ENCODE data around the gene RGS7.

The RGS7 gene

DNA sequence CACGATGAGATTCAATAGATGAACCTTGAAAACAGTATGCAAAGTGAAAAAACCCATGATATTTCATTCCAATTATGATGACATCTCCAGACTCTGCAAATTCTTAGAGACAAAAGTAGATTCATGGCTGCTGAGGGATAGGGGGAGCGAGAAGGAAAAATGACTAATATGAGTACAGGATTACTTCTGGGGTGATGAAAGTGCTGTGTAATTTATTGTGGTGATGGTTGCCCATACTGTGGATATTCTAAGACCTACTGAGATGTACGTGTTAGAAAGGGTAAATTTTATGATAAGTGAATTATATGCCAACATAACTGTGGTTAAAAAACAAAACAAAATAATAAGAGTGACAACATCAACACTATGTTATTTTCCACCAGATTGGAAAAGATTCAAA, 18.9 kb upstream of the RGS7 start:
- Histone ChIP-seq H3K4me1 (ENCODE audit: control insufficient read depth in 2 of 2, insufficient read depth in 2 of 2, low read length in 2 of 2) (no peaks in the 10 kb centered on the region), H3K4me3 (ENCODE audit: low read length in 2 of 2) (no peak overlapping the region), H3K27me3 (ENCODE audit: control insufficient read depth in 2 of 2, insufficient read depth in 2 of 2, low read length in 2 of 2) (no peaks in the 10 kb centered on the region), H3K9me3 (ENCODE audit: control insufficient read depth in 2 of 2, low read length in 2 of 2) (no peaks in the 10 kb centered on the region), H3K36me3 (ENCODE audit: control insufficient read depth in 2 of 2, insufficient read depth in 2 of 2, low read length in 2 of 2) (no peaks in the 10 kb centered on the region), H3K27ac (ENCODE audit: low read depth in 2 of 2, low read length in 2 of 2) (no peak overlapping the region), H3K9ac (ENCODE audit: low read depth in 1 of 2, low read length in 2 of 2) (no peak overlapping the region)

DNA sequence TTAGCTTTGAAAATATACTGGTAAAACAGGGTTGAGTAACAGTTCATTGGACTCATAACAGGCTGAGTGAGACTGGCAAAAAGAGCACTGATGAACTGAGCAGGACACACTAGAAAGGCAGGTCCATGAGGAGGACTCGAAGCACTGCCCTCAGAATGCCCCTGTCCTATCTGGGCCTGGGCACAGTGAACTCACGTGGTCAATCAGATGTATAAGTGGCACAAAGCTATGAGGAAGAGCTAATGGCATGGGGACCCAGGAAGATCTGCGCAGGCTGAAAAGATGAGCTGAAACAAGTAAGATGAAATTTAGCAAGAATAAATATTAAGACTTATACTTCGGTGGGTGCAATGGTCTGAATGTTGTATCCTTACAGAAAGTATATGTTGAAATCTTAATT, 9.2 kb upstream of the RGS7 start:
- Histone ChIP-seq H3K4me1 (ENCODE audit: control insufficient read depth in 2 of 2, insufficient read depth in 2 of 2, low read length in 2 of 2) (no peaks in the 10 kb centered on the region), H3K27me3 (ENCODE audit: control insufficient read depth in 2 of 2, insufficient read depth in 2 of 2, low read length in 2 of 2) (no peaks in the 10 kb centered on the region), H3K9me3 (ENCODE audit: control insufficient read depth in 2 of 2, low read length in 2 of 2) (no peaks in the 10 kb centered on the region), H3K27ac (ENCODE audit: low read depth in 2 of 2, low read length in 2 of 2) (no peak overlapping the region), H3K9ac (ENCODE audit: low read depth in 1 of 2, low read length in 2 of 2) (no peak overlapping the region), H3K4me3 (ENCODE audit: low read length in 2 of 2) (no peak overlapping the region), H3K36me3 (ENCODE audit: control insufficient read depth in 2 of 2, insufficient read depth in 2 of 2, low read length in 2 of 2) (no peaks in the 10 kb centered on the region)

DNA sequence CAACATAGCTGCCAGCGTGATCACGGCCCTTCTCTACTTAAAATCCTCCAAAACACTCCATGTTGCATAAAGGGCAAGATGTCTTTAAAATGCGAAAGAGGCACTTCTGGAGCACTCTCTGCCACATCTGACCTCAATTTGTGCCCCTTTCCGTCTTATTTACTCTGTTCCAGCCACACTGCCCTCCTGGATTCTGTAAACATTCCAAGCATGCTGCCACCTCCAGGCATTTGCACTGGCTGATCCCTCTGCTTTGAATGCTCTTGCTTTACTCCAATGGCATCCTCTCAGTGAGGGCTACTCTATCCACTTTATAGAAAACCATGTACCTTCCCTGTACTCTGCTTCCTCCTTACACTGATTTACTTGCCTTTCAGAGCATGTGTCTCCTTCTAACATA, 5.3 kb upstream of the RGS7 start:
- no peak overlapping the region for H3K9ac ChIP-seq (ENCODE audit: low read depth in 1 of 2, low read length in 2 of 2)
- H3K36me3 ChIP-seq (ENCODE audit: control insufficient read depth in 2 of 2, insufficient read depth in 2 of 2, low read length in 2 of 2), result no peaks in the 10 kb centered on the region
- no peak overlapping the region for H3K4me3 ChIP-seq (ENCODE audit: low read length in 2 of 2)
- no peaks in the 10 kb centered on the region for H3K9me3 ChIP-seq (ENCODE audit: control insufficient read depth in 2 of 2, low read length in 2 of 2)
- no peaks in the 10 kb centered on the region for H3K4me1 ChIP-seq (ENCODE audit: control insufficient read depth in 2 of 2, insufficient read depth in 2 of 2, low read length in 2 of 2)
- no peak overlapping the region for H3K27ac ChIP-seq (ENCODE audit: low read depth in 2 of 2, low read length in 2 of 2)
- peaks cover 4 to 10% of the 10 kb centered on the region in 2 donors for H3K27me3 ChIP-seq (ENCODE audit: control insufficient read depth in 2 of 2, insufficient read depth in 2 of 2, low read length in 2 of 2)

DNA sequence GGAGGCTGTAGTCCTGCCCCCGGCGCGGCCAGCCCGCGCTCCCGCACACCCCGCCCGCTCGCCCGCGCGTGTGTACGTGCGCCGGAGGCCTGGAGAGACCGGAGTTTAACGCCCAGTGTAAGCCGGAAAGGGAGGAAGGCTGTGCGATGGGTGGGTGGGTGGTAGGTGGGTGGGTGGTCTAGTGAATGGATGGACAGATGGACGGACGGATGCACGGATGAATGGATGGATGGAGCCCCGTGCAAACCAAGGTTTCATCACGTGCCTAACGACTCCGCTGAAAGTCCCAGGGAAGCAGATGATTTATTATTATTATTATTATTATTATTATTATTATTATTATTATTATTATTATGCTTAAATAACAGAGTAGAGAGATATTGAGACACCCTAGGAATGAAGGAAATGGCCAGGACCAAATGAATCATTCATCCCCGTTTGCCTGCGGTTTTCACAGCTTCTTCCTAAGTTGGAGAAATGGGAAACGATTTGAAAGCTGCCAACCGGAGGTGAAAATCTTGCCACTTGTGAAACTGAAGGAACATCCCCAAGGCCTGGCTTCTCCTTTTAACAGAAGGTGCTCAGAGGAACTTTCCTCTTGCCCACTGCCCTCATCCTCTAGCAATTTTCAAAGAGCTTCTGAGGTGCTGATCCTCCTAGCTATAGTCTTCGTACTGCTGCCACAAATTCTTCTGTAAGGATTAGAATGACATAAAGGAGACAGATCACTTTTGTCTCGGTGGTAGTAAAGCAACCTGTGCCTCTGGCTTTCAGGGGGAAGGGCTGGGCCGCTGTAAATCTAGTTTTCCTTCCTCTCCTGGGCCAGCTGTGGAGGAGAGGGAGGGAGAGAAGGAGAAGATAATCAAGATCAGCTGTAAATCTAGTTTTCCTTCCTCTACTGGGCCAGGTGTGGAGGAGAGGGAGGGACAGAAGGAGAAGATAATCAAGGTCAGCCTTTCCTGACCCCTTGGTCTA, 648 bp upstream of the RGS7 start:
- H3K9ac ChIP-seq (ENCODE audit: low read depth in 1 of 2, low read length in 2 of 2), result no peak overlapping the region
- H3K9me3 ChIP-seq (ENCODE audit: control insufficient read depth in 2 of 2, low read length in 2 of 2), result no peaks in the 10 kb centered on the region
- H3K4me3 ChIP-seq (ENCODE audit: low read length in 2 of 2), result peak overlapping the region in 1 of 2 donors; percentile 10
- peaks cover 7 to 22% of the 10 kb centered on the region in 2 donors for H3K27me3 ChIP-seq (ENCODE audit: control insufficient read depth in 2 of 2, insufficient read depth in 2 of 2, low read length in 2 of 2)
- H3K4me1 ChIP-seq (ENCODE audit: control insufficient read depth in 2 of 2, insufficient read depth in 2 of 2, low read length in 2 of 2), result no peaks in the 10 kb centered on the region
- no peaks in the 10 kb centered on the region for H3K36me3 ChIP-seq (ENCODE audit: control insufficient read depth in 2 of 2, insufficient read depth in 2 of 2, low read length in 2 of 2)
- no peak overlapping the region for H3K27ac ChIP-seq (ENCODE audit: low read depth in 2 of 2, low read length in 2 of 2)

GRCh38 chr1:241356187-241356518, 852 bp downstream of the RGS7 start:
- no peak overlapping the region for H3K9ac ChIP-seq (ENCODE audit: low read depth in 1 of 2, low read length in 2 of 2)
- peaks cover 7 to 22% of the 10 kb centered on the region in 2 donors for H3K27me3 ChIP-seq (ENCODE audit: control insufficient read depth in 2 of 2, insufficient read depth in 2 of 2, low read length in 2 of 2)
- no peaks in the 10 kb centered on the region for H3K36me3 ChIP-seq (ENCODE audit: control insufficient read depth in 2 of 2, insufficient read depth in 2 of 2, low read length in 2 of 2)
- H3K27ac ChIP-seq (ENCODE audit: low read depth in 2 of 2, low read length in 2 of 2), result no peak overlapping the region
- H3K9me3 ChIP-seq (ENCODE audit: control insufficient read depth in 2 of 2, low read length in 2 of 2), result no peaks in the 10 kb centered on the region
- no peaks in the 10 kb centered on the region for H3K4me1 ChIP-seq (ENCODE audit: control insufficient read depth in 2 of 2, insufficient read depth in 2 of 2, low read length in 2 of 2)
- no peak overlapping the region for H3K4me3 ChIP-seq (ENCODE audit: low read length in 2 of 2)

DNA sequence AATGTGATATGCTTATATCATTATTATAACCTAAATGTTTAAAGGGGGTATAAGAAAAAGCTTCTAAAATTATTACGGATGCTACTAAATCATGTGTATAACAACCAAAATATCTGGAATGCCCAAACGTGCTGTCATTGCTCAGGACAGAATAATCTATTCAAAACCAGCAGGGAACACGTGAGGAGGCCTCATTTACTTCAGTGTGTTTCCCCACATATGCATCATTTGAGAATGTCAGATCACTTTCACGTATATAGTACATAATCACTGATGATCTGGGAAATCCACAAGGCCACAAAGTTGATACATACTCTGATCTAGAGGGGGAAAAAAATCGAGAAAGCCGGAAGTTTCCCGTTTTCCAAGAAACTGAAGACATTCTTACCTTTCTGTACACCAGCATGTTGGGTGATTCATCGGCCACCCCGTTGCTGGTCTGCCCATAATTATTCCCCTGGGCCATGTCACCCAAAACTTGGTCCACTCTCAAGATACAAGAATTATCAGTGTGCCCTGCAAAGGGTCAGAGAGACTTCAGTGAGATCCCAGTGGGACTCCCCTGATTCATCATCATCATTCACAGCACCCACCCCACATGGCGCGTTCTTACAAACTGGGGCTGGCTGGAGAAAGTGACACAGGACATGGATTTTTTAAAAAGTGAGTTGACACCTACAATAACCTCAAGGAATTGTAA, 1.5 kb downstream of the RGS7 start:
- Histone ChIP-seq H3K27ac (ENCODE audit: low read depth in 2 of 2, low read length in 2 of 2) (no peak overlapping the region), H3K9me3 (ENCODE audit: control insufficient read depth in 2 of 2, low read length in 2 of 2) (no peaks in the 10 kb centered on the region), H3K4me1 (ENCODE audit: control insufficient read depth in 2 of 2, insufficient read depth in 2 of 2, low read length in 2 of 2) (no peaks in the 10 kb centered on the region), H3K36me3 (ENCODE audit: control insufficient read depth in 2 of 2, insufficient read depth in 2 of 2, low read length in 2 of 2) (no peaks in the 10 kb centered on the region), H3K27me3 (ENCODE audit: control insufficient read depth in 2 of 2, insufficient read depth in 2 of 2, low read length in 2 of 2) (peaks cover 7 to 22% of the 10 kb centered on the region in 2 donors), H3K9ac (ENCODE audit: low read depth in 1 of 2, low read length in 2 of 2) (no peak overlapping the region), H3K4me3 (ENCODE audit: low read length in 2 of 2) (no peak overlapping the region)

DNA sequence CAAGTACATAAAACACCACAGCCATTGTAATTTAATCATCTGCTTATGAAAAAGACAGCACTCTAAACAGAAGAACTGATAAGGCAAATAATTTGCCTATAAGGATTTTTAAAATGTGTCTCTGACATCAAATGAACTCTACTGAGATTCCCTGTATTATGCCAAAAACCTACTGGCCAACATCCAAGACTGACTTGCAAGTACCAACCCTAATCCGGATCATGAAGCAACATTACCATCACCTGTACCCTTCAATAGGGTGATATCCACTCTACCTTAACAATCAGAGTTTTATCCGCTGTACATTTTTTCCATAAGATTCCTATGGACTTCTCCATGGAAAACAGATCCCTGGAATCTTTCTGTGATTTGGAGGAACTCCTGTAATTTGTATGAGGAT, 4.6 kb downstream of the RGS7 start:
- no peaks in the 10 kb centered on the region for H3K36me3 ChIP-seq (ENCODE audit: control insufficient read depth in 2 of 2, insufficient read depth in 2 of 2, low read length in 2 of 2)
- peaks cover 3 to 12% of the 10 kb centered on the region in 2 donors for H3K27me3 ChIP-seq (ENCODE audit: control insufficient read depth in 2 of 2, insufficient read depth in 2 of 2, low read length in 2 of 2)
- H3K4me1 ChIP-seq (ENCODE audit: control insufficient read depth in 2 of 2, insufficient read depth in 2 of 2, low read length in 2 of 2), result no peaks in the 10 kb centered on the region
- H3K27ac ChIP-seq (ENCODE audit: low read depth in 2 of 2, low read length in 2 of 2), result no peak overlapping the region
- no peak overlapping the region for H3K9ac ChIP-seq (ENCODE audit: low read depth in 1 of 2, low read length in 2 of 2)
- no peaks in the 10 kb centered on the region for H3K9me3 ChIP-seq (ENCODE audit: control insufficient read depth in 2 of 2, low read length in 2 of 2)
- no peak overlapping the region for H3K4me3 ChIP-seq (ENCODE audit: low read length in 2 of 2)

- Histone ChIP-seq H3K4me1 (ENCODE audit: control insufficient read depth in 2 of 2, insufficient read depth in 2 of 2, low read length in 2 of 2) (no peaks in the 10 kb centered on the region), H3K27me3 (ENCODE audit: control insufficient read depth in 2 of 2, insufficient read depth in 2 of 2, low read length in 2 of 2) (peaks cover 3 to 12% of the 10 kb centered on the region in 2 donors), H3K36me3 (ENCODE audit: control insufficient read depth in 2 of 2, insufficient read depth in 2 of 2, low read length in 2 of 2) (no peaks in the 10 kb centered on the region), H3K9me3 (ENCODE audit: control insufficient read depth in 2 of 2, low read length in 2 of 2) (no peaks in the 10 kb centered on the region), H3K27ac (ENCODE audit: low read depth in 2 of 2, low read length in 2 of 2) (no peak overlapping the region), H3K9ac (ENCODE audit: low read depth in 1 of 2, low read length in 2 of 2) (no peak overlapping the region), H3K4me3 (ENCODE audit: low read length in 2 of 2) (no peak overlapping the region)
Observed at GRCh38 chr1:241351841-241352240, 5.2 kb downstream of the RGS7 start.

GRCh38 chr1:241343956-241344355, 13.0 kb downstream of the RGS7 start:
- H3K9ac ChIP-seq (ENCODE audit: low read depth in 1 of 2, low read length in 2 of 2), result no peak overlapping the region
- no peak overlapping the region for H3K27ac ChIP-seq (ENCODE audit: low read depth in 2 of 2, low read length in 2 of 2)
- H3K4me3 ChIP-seq (ENCODE audit: low read length in 2 of 2), result no peak overlapping the region
- H3K27me3 ChIP-seq (ENCODE audit: control insufficient read depth in 2 of 2, insufficient read depth in 2 of 2, low read length in 2 of 2), result no peaks in the 10 kb centered on the region
- H3K9me3 ChIP-seq (ENCODE audit: control insufficient read depth in 2 of 2, low read length in 2 of 2), result no peaks in the 10 kb centered on the region
- no peaks in the 10 kb centered on the region for H3K4me1 ChIP-seq (ENCODE audit: control insufficient read depth in 2 of 2, insufficient read depth in 2 of 2, low read length in 2 of 2)
- no peaks in the 10 kb centered on the region for H3K36me3 ChIP-seq (ENCODE audit: control insufficient read depth in 2 of 2, insufficient read depth in 2 of 2, low read length in 2 of 2)

DNA sequence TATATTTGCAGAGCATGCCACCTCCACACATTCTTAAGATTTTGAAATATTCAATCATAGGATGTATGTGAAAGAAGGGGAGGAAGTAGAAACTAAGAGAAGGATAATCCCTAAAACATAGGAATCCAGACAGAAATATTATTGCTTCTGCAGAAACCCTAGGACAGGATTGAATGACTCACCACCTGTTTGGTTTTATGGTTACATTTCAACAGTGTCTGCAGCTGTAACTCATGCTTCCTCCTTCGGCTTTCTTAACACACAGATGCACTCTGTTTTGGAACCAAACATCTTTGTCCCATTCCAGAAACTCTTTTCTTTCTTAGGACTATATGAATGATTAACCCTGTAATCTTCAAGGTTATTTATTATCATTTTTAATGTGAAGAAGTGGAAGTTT, 20.7 kb downstream of the RGS7 start:
- no peak overlapping the region for H3K9ac ChIP-seq (ENCODE audit: low read depth in 1 of 2, low read length in 2 of 2)

More for the DNA sequence above, 20.7 kb downstream of the RGS7 start:
- Histone ChIP-seq H3K36me3 (ENCODE audit: control insufficient read depth in 2 of 2, insufficient read depth in 2 of 2, low read length in 2 of 2) (no peaks in the 10 kb centered on the region), H3K9me3 (ENCODE audit: control insufficient read depth in 2 of 2, low read length in 2 of 2) (no peaks in the 10 kb centered on the region), H3K4me1 (ENCODE audit: control insufficient read depth in 2 of 2, insufficient read depth in 2 of 2, low read length in 2 of 2) (no peaks in the 10 kb centered on the region), H3K4me3 (ENCODE audit: low read length in 2 of 2) (no peak overlapping the region), H3K27ac (ENCODE audit: low read depth in 2 of 2, low read length in 2 of 2) (no peak overlapping the region), H3K27me3 (ENCODE audit: control insufficient read depth in 2 of 2, insufficient read depth in 2 of 2, low read length in 2 of 2) (no peaks in the 10 kb centered on the region)

All from mucosa of rectum (tissue), 2 donors.